GM04503 (cell line): ENCODE results near the gene CSH1.
A peak's percentile ranks its signal among the peaks of the same experiment; 100 is the strongest.
"Not testable (repeated sequence)": the region's sequence is repeated elsewhere in the genome, so short reads cannot be mapped to it uniquely, and the experiment has no call there.

Source experiments
- DNase-seq: peaks from one replicate; pipeline ENCODE4 v3.0.0-alpha.2; 2012; ENCODE audit warnings: low read depth

CSH1 gene

GRCh38 chr17:63866625-63867024 lies 29.7 kb downstream of the CSH1 start:
- not testable (repeated sequence) for DNase-seq

GRCh38 chr17:63859257-63859656 lies 37.1 kb downstream of the CSH1 start:
- DNase-seq: no peak

- DNase-seq: not testable (repeated sequence)
Observed at GRCh38 chr17:63856425-63856824, 39.9 kb downstream of the CSH1 start.

GRCh38 chr17:63855185-63855584 lies 41.2 kb downstream of the CSH1 start:
- no peak for DNase-seq

- no peak for DNase-seq
Observed at GRCh38 chr17:63854709-63855108, 41.7 kb downstream of the CSH1 start.

GRCh38 chr17:63853260-63853659 lies 43.1 kb downstream of the CSH1 start:
- no peak for DNase-seq

- DNase-seq: no peak
Observed at GRCh38 chr17:63850401-63850800, 46.0 kb downstream of the CSH1 start.

GRCh38 chr17:63848834-63849689 lies 47.3 kb downstream of the CSH1 start:
- peak; percentile 53 for DNase-seq

- no peak for DNase-seq
Observed at GRCh38 chr17:63847525-63848249, 48.7 kb downstream of the CSH1 start.

- no peak for DNase-seq
Observed at GRCh38 chr17:63845509-63845908, 50.9 kb downstream of the CSH1 start.
